Panc1 (cell line): ENCODE results near the gene FBXW8. TPM values are rescaled to one million over a fixed set of nuclear protein-coding genes. Genes with fewer than 3 reads are reported as not detected.

Source experiments
- ATAC-seq: fragments of 200-7000 bp; cut with Tn5 transposase; 2 replicates; pipeline ENCODE4 v1.9.1; 2020; ENCODE audit warnings: mild to moderate bottlenecking, moderate library complexity
- BruUV-seq: library from RNA; stranded (reverse); fragments of 400-500 nt; replicated peaks from 2 replicates; lab custom pipeline; 2021; lab: Mats Ljungman, UMichigan
- CTCF ChIA-PET: fragments of 300-600 bp; sonication (Branson Sonifier 250); formaldehyde crosslinking; loops from one replicate; lab custom pipeline; 2022; ENCODE audit warnings: antibody characterized with exemption; lab: Charles Lee
- POLR2A ChIA-PET: fragments of 300-600 bp; sonication (Branson Sonifier 250); formaldehyde crosslinking; loops from one replicate; lab custom pipeline; 2022; ENCODE audit warnings: antibody characterized with exemption; lab: Charles Lee
- DNase-seq: peaks from one replicate; pipeline ENCODE4 v3.0.0-alpha.2; 2010; ENCODE audit warnings: low read depth, low spot score
- H3K27ac ChIP-seq: 2 replicates; pipeline ENCODE4 v1.5.1; 2011; ENCODE audit warnings: mild to moderate bottlenecking, low read length, inconsistent platforms
- H3K27me3 ChIP-seq: fragments of 200-500 bp; sonication (Bioruptor generic); 2 replicates; pipeline ENCODE4 v1.6.0; 2014; ENCODE audit warnings: low read length, inconsistent platforms; ENCODE audit not compliant: control insufficient read depth, insufficient read depth
- H3K36me3 ChIP-seq: fragments of 200-500 bp; sonication (Bioruptor generic); 2 replicates; pipeline ENCODE4 v1.5.1; 2014; ENCODE audit warnings: inconsistent platforms, mild to moderate bottlenecking, low read length, moderate library complexity; ENCODE audit not compliant: control insufficient read depth, insufficient read depth
- H3K4me1 ChIP-seq: 2 replicates; pipeline ENCODE4 v1.5.1; 2011; ENCODE audit warnings: inconsistent platforms, mild to moderate bottlenecking, low read length, moderate library complexity; ENCODE audit not compliant: control insufficient read depth, insufficient read depth
- H3K4me3 ChIP-seq, 2 experiments: 2 replicates each; pipeline ENCODE4 v1.5.1; 2011 to 2012; ENCODE audit warnings: low read depth in 2 of 2, low read length in 2 of 2, mild to moderate bottlenecking in 2 of 2, inconsistent platforms in 1 of 2, moderate library complexity in 1 of 2
- H3K9me3 ChIP-seq: fragments of 200-500 bp; sonication (Bioruptor generic); 2 replicates; pipeline ENCODE4 v1.5.1; 2014; ENCODE audit warnings: low read depth, mild to moderate bottlenecking, inconsistent platforms, low read length, moderate library complexity; ENCODE audit not compliant: control insufficient read depth, insufficient read depth
- POLR2AphosphoS5 ChIP-seq: IDR thresholded peaks from 2 replicates; pipeline ENCODE4 v1.6.1; 2012; ENCODE audit warnings: mild to moderate bottlenecking, low read depth, low read length, moderate library complexity
- SIN3A ChIP-seq: IDR thresholded peaks from 2 replicates; pipeline ENCODE4 v1.6.1; 2012; ENCODE audit warnings: low read depth, mild to moderate bottlenecking, low read length, moderate library complexity, borderline replicate concordance; ENCODE audit not compliant: insufficient read depth
- TCF7L2 ChIP-seq: IDR thresholded peaks from 2 replicates; pipeline ENCODE4 v1.6.1; 2011; ENCODE audit warnings: mild to moderate bottlenecking, low read depth, low read length, inconsistent platforms
- in situ Hi-C: cut with HindIII; loops from 2 replicates; pipeline ENCODE4 v1.10.0; 2016; ENCODE audit warnings: low sequenced_read_pairs, low pct_unique_long_range_greater_than_20kb
- intact Hi-C: fragments of 100-400 bp; cut with micrococcal nuclease; formaldehyde crosslinking; loops from one replicate; pipeline ENCODE4 v1.10.0; 2022; ENCODE audit not compliant: unreplicated experiment
- total RNA-seq: library from RNA; stranded (reverse); gene quantifications from one replicate; pipeline ENCODE4 v1.2.1, GENCODE V29; 2021; ENCODE audit not compliant: unreplicated experiment
- TF ChIP-seq, protein P1 (sequence below), 2 experiments: IDR thresholded peaks; 2 replicates each; pipeline ENCODE4 v1.6.1; 2011 to 2012; ENCODE audit warnings: low read depth in 2 of 2, control low read depth in 1 of 2, low read length in 1 of 2, mild to moderate bottlenecking in 1 of 2, moderate library complexity in 1 of 2; ENCODE audit not compliant: insufficient read depth in 1 of 2
- TF ChIP-seq, protein P2 (sequence below): fragments of 450-650 bp; IDR thresholded peaks from 2 replicates; pipeline ENCODE4 v1.5.1; 2017; ENCODE audit warnings: mild to moderate bottlenecking

Gene FBXW8
- total RNA-seq, 1 experiment from 2014 or later = 18.0 TPM

DNA sequence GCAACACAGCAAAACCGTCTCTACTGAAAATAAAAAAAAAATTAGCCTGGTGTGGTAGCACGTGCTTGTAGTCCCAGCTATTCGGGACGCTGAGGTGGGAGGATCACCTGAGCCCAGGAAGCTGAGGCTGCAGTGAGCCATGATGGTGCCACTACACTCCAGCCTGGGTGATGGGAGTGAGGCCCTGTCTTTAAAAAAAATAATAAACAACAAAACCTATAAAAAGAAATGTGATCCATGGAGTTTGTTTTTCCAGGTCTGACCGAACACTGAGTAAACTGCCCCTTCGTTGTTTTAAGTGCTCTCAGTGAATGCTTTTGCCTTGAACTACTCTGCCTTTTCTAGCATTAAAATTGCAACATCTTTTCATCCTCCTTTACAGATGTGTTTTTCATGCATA lies 111.7 kb downstream of the FBXW8 start:
- H3K4me1 ChIP-seq = no peaks in the 10 kb centered on the region
- in situ Hi-C loops = no loop called here

DNA sequence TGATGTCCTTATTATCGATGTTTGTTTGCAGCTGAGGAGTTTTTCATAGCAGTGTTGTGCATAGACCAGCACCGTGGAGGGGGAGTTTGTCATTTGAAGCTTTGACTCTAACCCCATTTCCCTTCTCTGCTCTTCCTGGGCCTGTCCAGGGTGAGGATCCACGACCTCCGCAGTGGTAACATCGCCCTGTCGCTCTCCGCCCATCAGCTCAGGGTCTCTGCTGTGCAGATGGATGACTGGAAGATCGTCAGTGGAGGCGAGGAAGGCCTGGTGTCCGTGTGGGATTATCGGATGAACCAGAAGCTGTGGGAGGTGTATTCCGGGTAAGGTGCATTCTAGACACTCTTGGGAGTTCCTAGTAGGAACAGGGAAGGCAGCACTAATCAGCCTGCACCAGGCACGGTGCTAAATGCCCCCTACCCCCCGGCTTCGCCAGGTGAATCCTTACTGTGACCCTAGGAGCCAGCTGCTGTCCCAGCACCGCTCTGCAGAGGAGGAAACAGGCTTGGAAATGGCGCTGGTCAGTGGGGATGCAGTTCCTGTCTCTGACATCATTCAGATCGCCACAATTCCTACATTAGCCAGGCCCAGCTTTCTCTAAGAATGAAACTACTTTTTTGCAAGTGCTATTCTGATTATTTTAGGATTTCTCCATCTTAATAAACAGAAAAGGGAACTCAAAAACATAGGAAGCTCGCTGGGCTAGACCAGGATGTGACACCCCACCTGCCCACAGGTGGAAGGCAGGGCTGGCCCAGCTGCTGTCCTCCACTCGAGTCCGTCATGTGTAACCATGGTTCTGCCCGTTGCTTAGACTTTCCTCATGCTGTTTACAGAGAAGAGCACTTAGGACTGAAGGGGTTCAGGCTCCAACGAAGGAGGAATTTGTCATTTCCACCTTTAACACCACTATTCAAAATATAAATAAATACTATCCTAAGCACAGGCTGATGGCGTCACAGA lies 113.5 kb downstream of the FBXW8 start:
- intact Hi-C loops = loop anchor here (10.0 kb wide), 1 partner anchor 319 kb away; no protein-coding TSS in a partner anchor
- no TSS peak for BruUV-seq

More for the DNA sequence above, 111.7 kb downstream of the FBXW8 start:
- H3K9me3 ChIP-seq = no peaks in the 10 kb centered on the region
- BruUV-seq = no TSS peak
- ChIA-PET CTCF (no interaction called here), POLR2A (no interaction called here)
- no peak overlapping the region for H3K27ac ChIP-seq
- ATAC-seq = no peak
- no peaks in the 10 kb centered on the region for H3K27me3 ChIP-seq
- no peak for DNase-seq
- TF ChIP-seq, protein P1, sequence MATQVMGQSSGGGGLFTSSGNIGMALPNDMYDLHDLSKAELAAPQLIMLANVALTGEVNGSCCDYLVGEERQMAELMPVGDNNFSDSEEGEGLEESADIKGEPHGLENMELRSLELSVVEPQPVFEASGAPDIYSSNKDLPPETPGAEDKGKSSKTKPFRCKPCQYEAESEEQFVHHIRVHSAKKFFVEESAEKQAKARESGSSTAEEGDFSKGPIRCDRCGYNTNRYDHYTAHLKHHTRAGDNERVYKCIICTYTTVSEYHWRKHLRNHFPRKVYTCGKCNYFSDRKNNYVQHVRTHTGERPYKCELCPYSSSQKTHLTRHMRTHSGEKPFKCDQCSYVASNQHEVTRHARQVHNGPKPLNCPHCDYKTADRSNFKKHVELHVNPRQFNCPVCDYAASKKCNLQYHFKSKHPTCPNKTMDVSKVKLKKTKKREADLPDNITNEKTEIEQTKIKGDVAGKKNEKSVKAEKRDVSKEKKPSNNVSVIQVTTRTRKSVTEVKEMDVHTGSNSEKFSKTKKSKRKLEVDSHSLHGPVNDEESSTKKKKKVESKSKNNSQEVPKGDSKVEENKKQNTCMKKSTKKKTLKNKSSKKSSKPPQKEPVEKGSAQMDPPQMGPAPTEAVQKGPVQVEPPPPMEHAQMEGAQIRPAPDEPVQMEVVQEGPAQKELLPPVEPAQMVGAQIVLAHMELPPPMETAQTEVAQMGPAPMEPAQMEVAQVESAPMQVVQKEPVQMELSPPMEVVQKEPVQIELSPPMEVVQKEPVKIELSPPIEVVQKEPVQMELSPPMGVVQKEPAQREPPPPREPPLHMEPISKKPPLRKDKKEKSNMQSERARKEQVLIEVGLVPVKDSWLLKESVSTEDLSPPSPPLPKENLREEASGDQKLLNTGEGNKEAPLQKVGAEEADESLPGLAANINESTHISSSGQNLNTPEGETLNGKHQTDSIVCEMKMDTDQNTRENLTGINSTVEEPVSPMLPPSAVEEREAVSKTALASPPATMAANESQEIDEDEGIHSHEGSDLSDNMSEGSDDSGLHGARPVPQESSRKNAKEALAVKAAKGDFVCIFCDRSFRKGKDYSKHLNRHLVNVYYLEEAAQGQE (IDR thresholded peaks at IDR 0.05; ENCODE audit: insufficient read depth in 1 of 2, low read depth in 2 of 2, low read length in 1 of 2) = no peak
- no peak overlapping the region for H3K4me3 ChIP-seq
- H3K36me3 ChIP-seq = no peaks in the 10 kb centered on the region; the same call in 1 of the 2 replicates
- intact Hi-C loops = loop anchor here (10.0 kb wide), 1 partner anchor 318 kb away; no protein-coding TSS in a partner anchor

More for the DNA sequence above, 113.5 kb downstream of the FBXW8 start:
- Histone ChIP-seq H3K4me3 (no peak overlapping the region), H3K27me3 (no peaks in the 10 kb centered on the region), H3K4me1 (no peaks in the 10 kb centered on the region), H3K27ac (no peak overlapping the region), H3K36me3 (no peaks in the 10 kb centered on the region; the same call in 1 of the 2 replicates), H3K9me3 (no peaks in the 10 kb centered on the region)
- TF ChIP-seq, protein P1 (IDR thresholded peaks at IDR 0.05; ENCODE audit: insufficient read depth in 1 of 2, low read depth in 2 of 2, low read length in 1 of 2) = no peak
- TF ChIP-seq SIN3A (no peak), POLR2AphosphoS5 (no peak), TCF7L2 (no peak)
- TF ChIP-seq, protein P2, sequence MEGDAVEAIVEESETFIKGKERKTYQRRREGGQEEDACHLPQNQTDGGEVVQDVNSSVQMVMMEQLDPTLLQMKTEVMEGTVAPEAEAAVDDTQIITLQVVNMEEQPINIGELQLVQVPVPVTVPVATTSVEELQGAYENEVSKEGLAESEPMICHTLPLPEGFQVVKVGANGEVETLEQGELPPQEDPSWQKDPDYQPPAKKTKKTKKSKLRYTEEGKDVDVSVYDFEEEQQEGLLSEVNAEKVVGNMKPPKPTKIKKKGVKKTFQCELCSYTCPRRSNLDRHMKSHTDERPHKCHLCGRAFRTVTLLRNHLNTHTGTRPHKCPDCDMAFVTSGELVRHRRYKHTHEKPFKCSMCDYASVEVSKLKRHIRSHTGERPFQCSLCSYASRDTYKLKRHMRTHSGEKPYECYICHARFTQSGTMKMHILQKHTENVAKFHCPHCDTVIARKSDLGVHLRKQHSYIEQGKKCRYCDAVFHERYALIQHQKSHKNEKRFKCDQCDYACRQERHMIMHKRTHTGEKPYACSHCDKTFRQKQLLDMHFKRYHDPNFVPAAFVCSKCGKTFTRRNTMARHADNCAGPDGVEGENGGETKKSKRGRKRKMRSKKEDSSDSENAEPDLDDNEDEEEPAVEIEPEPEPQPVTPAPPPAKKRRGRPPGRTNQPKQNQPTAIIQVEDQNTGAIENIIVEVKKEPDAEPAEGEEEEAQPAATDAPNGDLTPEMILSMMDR = no peak
- in situ Hi-C loops = no loop called here
- POLR2A ChIA-PET = no interaction called here
- DNase-seq (no peak), ATAC-seq (no peak)
- CTCF ChIA-PET = no interaction called here
